GM18502 (cell line): ENCODE data around the gene QDPR.

Experiments
- ATAC-seq: cut with Tn5 transposase; IDR thresholded peaks from one replicate; pipeline ENCODE4 v1.9.1; 2021; ENCODE audit warnings: mild to moderate bottlenecking; ENCODE audit not compliant: unreplicated experiment, poor library complexity

The QDPR gene

DNA sequence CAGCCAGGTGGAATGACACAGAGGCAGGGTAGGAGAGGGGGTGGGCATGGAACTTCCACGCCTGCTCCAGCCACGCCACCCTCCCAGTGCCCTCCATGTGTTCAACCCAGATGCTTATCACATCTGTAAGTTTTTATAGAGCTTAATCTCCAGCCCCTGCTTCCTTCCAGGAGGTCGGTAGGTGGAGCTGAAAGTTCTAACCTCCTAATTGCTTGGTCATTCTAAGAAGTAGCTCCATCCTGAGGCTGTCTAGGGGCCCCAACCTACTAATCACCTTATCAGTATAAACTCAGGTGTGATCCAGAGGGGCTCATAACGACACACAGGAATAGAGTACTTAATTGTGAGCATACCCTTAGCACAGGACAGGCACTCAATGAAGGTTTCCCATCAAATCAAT, 18.3 kb downstream of the QDPR start:
- no peak for ATAC-seq

DNA sequence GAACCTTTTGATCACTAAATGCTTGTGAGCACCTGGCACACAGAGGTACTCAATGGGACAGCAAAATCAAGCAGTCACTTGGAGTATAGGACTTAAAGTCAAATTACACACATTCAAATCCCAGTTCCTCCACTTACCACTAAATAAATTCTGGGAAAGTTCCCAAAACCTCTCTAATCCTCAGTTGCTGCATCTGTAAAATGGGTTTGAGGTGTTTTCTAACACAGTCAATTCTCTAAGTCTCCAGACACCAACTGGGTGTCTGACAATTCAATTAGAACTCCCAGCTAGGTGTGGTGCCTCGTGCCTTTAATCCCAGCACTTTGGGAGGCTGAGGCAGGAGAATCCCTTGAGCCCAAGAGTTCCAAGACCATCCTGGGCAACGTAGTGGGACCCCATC, 19.0 kb downstream of the QDPR start:
- no peak for ATAC-seq

DNA sequence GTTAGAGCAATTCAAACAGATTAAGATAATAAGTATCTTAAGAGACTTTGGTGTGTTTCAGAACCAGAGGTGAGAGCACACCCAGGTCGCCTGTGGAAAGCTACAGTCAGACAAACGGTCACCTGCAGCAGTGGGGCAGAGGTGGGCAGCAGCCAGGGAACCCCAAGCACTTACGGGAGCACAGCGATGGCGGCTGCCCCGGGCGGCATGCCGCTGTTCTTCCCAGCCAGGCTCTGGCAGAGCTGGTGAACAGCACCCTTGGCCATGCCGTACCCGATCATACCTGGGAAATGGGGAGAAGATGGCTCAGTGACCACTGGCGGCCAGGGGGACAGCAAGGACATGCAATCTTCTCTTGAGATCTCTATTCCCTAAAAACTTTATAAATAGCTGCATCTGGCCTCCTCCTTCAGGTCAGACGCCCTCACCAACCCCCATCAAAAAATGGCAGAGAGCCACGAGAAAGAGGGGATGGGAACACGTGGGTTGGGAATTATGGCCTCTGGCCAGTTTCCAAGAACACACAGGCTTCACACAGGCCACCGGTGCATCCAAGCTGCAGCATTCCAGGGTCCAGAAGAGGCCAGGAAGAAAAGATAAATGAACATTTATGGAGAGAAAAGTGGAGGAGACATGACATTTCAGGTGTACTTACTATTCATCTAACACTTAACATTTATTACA, 19.7 kb downstream of the QDPR start:
- no peak for ATAC-seq

DNA sequence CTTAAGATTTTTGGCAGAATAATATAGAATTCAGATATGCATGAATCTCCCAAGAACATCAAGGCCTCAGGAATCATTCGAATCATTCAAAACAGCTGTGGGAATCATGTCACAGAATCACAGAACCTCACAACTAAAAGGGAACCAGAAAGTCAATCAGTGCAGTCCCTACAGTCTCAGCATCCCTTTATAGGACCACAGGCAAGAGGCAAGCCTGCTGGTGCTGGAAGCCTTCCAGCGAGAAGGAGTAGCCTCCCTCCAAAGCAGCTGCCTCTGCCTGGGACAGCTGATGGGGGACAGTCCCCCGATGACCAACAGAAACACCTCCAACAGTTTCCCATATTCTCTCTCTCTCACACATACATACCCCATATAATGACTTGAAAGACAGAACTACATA, 20.7 kb downstream of the QDPR start:
- no peak for ATAC-seq

DNA sequence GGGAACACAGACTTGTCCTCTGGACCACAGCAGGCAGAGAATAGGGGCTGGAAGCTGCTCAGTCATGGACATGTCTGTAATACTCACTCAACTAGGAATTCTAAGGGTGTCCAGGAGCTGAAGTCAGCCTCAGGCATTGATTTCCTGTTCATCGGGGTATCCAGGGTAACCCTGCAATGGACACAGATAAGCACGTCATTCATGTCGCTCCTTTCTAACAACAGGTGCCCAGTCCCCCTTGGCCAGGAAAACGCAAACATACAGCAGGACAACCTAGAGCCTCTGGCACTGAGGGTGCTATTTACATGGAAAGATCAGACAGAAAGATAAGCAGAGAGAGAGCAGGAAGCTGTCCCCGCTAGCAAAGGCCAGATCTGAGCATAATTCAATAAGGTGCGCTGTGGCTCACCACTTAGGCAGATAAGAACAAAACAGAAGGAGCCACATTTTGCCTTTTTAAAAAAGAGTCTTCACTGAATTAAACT, 21.3 kb downstream of the QDPR start:
- ATAC-seq, result no peak

DNA sequence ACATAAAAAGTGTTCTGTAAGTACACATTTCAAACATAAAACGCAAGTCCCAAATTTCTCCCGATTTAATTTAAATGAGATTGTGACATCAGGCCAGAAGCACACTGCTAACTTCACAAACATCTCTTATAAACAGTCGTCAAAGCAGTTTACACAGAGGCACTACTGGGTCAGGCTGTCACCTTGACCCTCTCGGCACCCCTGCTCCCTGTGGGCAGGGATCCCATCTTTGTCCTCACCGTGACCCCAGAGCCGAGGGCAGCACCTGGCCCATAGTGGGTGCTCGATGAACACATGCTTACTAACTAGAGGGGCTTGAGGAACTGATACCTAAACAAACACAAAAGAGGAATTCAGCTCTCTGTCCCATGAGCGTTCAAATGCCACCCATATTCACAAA, 22.2 kb downstream of the QDPR start:
- ATAC-seq, result no peak

DNA sequence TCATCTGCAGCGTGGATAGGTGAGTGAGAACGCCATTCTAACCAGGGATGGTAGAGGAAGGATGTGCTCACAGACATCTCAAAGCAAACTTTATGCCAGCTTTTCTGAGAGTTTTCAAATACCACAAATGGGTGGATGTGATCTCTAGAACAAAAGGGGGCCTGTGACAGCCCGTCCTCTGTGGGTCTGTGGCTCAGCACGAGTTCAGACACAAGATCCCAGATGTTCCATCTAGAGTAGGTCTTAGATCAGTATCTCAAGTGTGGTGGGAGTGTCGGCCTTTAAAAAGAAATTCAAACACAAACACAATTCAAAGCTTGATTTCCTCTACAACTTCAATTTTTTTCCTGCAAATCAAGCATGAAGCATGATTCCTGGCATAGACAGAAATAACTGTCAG, 22.8 kb downstream of the QDPR start:
- no peak for ATAC-seq

DNA sequence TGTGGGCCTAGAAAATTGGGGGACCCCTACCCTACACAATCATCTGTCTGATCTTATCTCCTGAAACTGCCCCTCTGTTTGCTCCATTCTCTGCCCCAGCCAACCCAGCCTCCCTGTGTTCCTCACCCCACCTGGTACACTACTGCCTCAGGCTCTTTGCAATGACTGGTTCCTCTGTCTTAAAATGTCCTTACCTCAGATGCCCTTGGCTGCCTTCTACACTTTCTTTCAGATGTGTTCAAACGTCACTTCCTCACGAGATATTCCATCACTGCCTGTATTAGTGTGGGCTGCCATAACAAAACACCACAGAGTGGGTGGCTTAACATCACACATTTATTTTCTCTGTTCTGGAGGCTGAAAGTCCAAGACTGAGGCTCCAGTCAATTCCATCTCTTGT, 29.2 kb downstream of the QDPR start:
- ATAC-seq, result no peak

DNA sequence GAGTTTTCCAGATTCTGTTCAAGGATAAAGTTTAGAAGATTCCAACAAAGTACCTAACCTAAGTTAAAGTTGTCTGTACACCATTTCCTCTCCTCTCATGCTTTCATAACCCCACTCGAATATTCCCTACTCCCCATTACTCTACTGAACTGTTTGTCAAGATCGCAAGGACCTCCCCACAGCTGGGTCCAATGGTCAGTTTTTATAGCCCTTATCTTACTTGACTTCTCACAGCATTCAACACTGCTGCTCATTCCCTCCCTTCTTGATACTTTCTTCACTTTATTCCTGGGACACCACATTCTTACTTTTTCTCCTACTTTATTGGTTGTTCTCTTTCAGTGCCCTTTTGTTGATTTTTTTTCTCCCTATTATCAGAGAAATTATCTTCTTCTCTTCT, 30.9 kb downstream of the QDPR start:
- ATAC-seq, result no peak

DNA sequence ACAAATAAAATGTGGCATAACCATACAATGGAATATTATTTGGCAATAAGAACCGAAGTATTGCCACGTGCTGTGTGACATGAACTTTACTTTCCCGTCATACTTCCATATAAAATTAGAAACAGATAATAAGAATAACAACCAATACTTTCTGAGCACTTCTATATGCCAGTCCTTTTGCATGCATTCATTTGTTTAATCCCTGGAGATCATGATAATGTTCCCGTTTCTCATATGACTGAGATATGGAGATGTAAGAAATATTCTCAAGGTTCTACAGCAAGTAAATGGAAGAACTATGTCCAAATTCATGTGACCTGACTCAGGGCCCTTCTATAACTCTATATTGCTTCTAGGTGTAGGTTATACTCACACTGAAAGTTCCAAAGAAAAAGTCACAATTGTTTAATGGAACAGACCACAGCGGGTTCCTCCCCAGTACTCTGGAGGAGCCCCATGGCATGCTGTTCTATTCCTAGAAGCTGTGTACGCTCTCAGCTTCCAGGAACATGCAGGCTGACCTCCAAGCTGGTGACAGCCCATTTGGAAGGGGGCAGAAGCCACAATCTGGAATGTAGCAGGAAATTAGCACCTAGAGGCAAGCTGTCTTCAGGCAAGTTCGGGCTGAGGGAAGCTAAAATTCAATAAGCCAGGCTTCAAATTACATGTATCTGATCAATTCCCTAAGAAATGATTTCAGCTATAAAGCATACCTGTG, 31.5 kb downstream of the QDPR start:
- ATAC-seq, result no peak

DNA sequence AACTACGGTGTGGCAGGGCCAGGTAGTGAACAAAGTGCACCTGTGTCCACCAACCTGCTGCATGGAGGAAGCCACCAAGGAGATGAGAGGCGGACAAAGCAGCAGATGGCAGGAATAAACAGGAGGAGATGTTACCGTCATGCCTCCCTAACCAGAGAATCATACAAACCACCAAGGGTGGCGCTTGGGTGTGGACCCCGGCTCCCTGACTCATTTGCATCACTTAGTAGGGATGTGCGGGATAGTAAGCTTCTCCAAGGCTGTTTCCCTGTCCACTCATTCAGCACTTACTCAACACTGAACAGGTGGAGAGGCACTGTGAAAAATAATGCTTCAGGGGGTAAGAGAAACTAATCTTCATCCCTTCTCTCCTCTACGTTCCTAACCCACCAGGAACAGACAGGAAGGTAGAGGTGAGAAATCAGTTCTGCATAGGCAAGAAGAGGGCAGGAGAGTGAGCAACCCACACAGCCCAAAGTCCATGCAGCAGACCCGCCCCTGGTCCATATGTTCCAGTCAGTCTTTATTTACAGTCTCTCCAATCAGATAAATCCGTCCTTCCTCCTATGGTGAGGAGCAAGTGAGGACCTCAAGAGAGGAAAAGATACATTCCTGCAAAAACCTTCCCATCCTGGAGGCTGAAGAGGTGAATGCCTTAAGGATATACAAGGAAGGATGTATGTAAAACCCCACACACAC, 34.0 kb downstream of the QDPR start:
- no peak for ATAC-seq

DNA sequence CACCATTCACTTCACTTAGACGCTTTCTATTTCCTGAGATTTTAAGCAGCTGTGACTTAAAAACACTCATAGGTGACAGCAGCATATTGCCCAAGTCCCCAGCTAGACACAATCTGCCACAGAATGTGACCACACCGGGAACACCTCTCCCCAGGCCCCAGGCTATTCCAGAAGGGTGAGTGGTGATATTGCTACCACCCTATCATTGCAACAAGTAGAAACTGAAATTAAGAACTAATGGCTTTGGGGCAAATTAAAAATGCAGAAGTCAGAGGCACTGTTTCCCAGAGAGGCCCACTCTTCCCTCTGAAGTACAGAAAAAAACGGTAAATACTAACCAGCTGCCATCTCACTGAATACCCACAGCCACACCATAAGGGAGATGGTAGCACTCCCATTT, 35.0 kb downstream of the QDPR start:
- ATAC-seq, result no peak

DNA sequence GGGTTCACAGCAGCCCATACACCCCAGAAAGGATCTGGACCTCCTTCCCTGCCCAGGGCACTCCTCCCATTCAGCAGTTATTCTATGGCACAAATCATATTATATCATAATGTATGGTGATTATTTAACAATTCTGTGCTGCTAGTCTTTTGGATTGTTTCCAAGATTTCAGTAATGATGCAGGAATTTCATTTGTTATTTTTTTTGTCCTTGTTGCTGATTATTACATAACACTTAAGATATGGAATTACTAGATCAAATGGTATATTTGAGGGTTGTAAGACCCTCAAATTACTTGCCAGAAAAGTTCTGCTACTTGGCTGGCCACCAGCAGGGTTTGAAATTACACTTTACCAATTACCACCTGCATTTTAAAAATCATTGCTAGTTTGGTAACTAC, 36.4 kb downstream of the QDPR start:
- no peak for ATAC-seq

DNA sequence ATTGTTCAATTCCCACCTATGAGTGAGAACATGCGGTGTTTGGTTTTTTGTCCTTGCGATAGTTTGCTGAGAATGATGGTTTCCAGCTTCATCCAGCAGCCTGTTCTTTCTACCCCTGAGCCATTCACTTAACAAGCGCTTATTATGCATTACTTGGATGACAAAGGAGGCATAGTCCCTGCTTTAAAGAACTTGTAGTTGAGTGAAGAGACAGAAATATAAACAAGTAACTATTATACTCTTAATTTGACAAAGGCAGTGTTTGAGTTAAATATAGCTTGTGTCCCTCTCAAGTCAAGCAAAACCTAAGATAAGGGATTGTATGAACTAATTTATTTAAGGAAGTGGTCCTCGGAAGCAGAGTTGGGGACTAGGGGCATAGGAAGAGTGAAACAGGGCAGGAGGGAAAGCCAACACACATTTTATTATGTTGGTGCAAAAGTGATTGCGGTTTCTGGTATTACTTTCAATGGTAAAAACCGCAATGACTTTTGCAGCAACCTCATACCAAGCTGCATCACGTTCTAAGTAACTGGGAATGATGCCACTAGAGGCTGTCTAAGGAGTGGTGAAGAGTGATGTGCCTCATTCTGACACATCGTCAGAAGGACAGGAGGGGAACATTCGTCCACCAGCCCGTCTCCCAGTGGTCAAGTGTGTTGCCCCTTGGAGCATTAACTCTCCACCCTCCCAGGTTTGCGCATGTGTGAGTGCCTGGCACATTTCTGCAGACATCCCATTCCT, 41.8 kb downstream of the QDPR start:
- no peak for ATAC-seq

DNA sequence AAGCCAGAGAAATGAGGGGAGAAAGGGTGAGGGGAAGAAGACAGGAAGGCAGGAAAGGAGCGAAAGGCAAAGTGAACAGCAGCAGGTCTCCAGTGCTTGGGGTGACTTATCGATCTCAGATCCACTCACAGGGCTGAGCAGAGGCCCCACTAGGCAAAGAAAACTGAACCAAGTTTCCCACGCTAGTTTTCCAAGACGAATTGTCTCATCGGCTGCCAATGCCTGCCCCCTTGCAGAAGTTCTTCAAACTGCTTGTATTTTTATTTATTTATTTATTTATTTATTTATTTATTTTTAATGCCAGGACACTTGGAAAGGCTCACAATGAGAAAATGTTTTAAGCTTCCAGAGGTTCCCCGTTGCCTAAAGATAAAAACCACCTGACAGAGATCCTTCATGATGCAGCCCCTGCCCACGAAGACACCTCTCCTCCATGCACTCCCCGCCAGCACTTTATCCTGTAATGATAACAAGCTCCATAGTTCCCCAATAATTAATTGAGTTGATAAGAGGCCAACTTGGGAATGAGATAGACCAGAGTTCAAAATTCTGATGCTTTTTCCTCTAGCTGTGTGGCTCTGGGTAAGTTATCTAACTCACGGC, 43.2 kb downstream of the QDPR start:
- no peak for ATAC-seq

DNA sequence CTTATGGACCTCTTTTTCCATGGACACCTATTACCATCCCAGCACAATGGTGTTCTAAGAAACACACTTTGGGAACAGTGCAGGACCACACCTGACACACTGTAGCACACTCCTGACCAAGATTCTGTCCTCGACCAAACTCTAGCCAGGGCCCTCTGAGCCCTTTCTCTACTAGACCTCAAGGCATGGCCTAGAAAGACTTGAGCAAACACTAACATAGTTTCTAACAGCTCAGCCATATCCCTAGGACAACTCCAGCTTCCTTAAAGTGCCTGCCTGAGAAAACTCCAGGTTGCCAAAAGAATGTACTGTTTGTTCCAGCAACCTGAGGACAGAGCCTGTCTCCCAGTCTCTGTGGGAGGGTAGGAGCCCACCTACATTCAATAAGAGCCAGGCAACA, 48.3 kb downstream of the QDPR start:
- ATAC-seq, result no peak

DNA sequence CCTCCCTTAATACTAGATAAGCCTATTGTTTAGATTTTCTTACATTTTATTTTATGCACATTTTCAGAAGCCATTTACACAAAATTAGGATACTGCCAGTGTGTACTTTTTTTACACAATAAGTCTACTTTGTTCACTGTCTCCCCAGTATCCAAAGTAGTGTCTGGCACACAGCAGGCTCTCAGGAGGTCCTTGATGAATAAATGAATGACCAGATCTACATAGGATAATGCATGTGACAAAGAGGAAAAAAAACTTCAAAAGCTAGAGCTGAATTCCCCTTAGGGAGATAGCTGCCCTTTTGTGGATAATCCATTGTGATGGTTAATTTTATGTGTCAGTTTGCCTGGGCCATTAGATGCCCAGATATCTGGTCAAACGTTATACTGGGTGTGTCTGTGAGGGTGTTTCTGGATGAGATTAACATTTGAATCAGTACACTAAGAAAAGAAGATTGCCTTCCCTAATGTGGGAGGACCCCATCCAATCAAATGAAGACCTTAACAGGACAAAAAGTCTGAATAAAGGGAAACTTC, 61.6 kb downstream of the QDPR start:
- ATAC-seq, result no peak

DNA sequence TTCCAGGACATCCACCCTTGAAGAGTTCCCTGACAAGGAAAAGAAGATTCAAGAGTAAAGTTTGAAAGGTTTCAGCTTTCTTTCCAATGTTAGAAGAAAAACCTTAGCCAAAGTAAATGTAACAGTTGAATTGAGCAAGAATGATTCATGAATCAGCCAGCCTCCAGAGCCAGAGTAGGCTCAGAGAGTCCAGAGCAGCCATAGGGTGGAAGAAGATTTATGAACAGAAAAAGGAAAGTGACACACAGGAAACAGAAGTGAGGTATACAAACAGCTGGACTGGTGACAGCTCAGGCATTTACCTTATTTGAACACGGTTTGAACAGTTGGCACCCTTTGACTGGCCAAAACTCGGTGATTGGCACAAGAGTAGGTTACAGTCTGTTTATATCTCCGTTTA, 63.2 kb downstream of the QDPR start:
- no peak for ATAC-seq

DNA sequence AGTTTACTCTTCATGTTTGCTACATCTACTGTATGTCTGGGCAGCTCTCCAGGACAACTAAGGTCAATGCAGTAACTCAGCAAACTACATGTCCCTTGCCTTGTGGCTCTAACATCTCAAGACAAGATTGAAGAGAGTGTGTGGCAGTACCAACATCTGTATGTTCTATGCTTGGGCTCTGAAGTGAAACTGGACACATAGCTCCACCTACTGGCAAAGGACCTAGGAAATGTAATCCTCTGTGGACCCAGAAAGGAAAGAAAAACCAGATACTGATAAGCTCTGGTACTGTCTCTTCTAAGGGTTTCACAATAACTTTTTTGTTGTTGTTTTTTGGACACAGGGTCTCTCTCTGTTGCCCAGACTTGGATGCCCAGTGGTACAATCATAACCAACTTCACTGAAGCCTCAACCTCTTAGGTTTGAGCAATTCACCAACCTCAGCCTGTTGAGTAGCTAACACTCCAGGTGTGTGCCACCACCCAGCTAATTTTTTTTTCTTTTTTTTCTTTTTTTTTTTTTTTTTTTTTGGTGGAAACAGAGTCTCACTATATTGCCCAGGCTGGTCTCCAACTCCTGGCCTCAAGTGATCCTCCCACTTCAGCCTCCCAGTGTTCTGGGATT, 64.1 kb downstream of the QDPR start:
- peak; percentile 95 for ATAC-seq

DNA sequence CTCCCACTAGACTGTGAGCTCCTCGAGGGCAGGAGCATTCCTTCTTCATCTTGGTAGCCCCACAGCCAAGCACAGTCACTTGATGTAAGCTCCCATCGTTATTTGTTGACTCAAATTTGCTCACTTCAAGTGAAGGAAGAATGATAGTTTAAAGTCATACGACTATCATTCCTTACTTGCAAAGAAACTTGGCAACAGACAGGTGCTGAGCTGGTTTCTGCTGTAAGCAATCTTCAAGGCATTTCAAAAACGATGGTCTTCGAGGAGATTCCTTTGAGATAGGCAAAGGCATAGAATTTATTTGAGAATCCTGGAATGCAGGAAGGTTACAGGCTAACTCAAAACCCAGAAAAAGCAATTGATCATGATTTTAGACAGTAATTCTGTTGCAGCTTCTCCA, 64.8 kb downstream of the QDPR start:
- ATAC-seq, result no peak
